NB4 (cell line): ENCODE results near the gene ABCA6.

Experiments used
- DNase-seq: peaks from one replicate; pipeline ENCODE4 v3.0.0; 2010; ENCODE audit warnings: low read depth
- H3K4me3 ChIP-seq: one replicate; pipeline ENCODE4 v1.5.1; 2011; ENCODE audit warnings: mild to moderate bottlenecking, low read depth, low read length, moderate library complexity
- MYC ChIP-seq: IDR thresholded peaks from 2 replicates; pipeline ENCODE4 v1.6.1; 2011; ENCODE audit warnings: low read depth, low read length
- POLR2A ChIP-seq: IDR thresholded peaks from 2 replicates; pipeline ENCODE4 v1.6.1; 2011; ENCODE audit warnings: mild to moderate bottlenecking; ENCODE audit not compliant: insufficient read length; ENCODE audit errors: extremely low read depth
- TF ChIP-seq, protein P1 (sequence below): IDR thresholded peaks from 2 replicates; pipeline ENCODE4 v1.6.1; 2011; ENCODE audit warnings: low read depth, low read length
- TF ChIP-seq, protein P2 (sequence below): IDR thresholded peaks from one replicate; pipeline ENCODE4 v1.5.1; 2012; ENCODE audit warnings: low read depth, low read length

Gene ABCA6

DNA sequence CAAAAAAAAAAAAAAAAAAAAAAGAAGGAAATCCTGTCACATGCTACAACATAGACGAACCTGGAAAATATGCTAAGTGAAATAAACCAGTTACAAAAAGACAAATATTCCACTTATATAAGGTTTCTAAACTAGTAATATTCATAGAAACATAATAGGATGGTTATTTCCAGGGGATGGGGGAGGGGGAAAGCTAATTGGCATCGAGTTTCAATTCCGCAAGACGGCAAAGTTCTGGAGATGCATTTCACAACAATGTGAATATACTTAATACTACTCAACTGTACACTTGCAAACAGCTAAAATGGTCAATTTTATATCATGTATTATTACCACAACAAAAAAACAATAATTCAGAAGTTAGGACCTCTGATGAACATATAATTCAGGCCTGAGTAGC is 43.1 kb downstream of the ABCA6 start:
- TF ChIP-seq, protein P1, sequence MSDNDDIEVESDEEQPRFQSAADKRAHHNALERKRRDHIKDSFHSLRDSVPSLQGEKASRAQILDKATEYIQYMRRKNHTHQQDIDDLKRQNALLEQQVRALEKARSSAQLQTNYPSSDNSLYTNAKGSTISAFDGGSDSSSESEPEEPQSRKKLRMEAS = no peak
- TF ChIP-seq, protein P2, sequence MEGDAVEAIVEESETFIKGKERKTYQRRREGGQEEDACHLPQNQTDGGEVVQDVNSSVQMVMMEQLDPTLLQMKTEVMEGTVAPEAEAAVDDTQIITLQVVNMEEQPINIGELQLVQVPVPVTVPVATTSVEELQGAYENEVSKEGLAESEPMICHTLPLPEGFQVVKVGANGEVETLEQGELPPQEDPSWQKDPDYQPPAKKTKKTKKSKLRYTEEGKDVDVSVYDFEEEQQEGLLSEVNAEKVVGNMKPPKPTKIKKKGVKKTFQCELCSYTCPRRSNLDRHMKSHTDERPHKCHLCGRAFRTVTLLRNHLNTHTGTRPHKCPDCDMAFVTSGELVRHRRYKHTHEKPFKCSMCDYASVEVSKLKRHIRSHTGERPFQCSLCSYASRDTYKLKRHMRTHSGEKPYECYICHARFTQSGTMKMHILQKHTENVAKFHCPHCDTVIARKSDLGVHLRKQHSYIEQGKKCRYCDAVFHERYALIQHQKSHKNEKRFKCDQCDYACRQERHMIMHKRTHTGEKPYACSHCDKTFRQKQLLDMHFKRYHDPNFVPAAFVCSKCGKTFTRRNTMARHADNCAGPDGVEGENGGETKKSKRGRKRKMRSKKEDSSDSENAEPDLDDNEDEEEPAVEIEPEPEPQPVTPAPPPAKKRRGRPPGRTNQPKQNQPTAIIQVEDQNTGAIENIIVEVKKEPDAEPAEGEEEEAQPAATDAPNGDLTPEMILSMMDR = no peak
- TF ChIP-seq POLR2A = no peak
- TF ChIP-seq MYC = no peak
- no peak for DNase-seq
- H3K4me3 ChIP-seq = no peak overlapping the region

DNA sequence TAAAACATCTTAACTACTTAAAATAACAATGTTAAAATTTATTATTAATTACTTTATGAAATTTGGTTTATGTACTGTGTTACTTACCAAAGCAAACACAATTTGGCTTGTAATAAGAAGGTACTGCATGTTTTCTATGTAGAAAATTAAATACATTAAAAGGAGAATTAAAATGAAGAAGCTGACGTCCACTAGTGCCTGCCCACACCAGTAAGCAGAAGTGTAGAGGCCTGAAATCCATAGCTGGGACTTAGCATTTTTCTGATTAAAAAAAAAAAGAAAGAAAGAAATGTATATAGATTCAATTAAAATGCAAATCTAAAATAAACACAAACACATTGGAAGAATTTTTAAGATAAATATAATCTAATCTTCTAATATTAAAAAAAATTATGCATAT is 45.2 kb downstream of the ABCA6 start:
- TF ChIP-seq MYC = no peak
- TF ChIP-seq, protein P2 = no peak
- TF ChIP-seq POLR2A = no peak
- TF ChIP-seq, protein P1 = no peak
- no peak for DNase-seq

DNA sequence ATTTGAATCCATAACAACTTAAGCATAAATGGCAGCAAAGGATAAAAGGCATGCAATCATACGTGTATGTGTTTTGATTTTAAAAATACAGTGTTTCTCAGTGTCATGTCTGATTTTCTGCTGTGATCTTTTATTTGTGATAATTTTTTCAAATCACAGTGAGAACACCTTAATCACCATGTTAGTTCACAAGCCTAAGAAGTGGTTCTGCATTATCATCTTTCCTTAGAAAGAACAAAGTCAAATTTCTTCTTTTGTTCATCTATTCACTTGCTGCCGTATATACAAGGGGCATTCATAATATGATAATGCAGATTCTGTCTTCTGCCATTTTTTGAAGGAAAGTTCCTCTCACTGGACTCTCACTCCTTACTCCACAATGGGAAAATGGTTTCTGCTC is 47.7 kb downstream of the ABCA6 start:
- H3K4me3 ChIP-seq = no peak overlapping the region
- no peak for TF ChIP-seq MYC
- TF ChIP-seq, protein P2 = no peak
- TF ChIP-seq, protein P1 = no peak
- DNase-seq = no peak

More for the DNA sequence above, 45.2 kb downstream of the ABCA6 start:
- no peak overlapping the region for H3K4me3 ChIP-seq

DNA sequence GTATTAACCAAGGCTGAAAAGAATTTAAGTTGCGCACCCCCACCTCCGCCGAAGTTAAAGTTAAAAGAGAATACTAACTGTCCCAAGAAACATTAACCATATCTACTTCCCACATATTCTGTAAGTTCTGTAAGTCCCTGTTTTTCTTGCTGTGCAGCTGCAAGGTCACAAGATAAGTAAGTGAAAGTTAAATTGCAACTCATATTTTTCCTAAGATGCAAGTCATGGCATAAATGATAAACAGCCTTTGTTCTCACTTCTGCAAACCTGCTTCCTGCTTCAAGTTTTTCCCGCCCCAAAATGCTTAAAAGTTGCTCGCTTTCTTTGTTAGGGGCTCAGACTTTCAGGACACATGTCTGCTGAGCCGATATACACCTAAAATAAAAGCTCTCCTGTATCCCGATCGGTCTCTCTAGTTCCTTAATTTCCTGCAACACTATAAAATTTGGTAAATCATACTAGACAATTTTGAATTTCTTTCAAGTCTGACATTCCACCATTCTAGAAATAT is 48.4 kb downstream of the ABCA6 start:
- peak; percentile 6 for DNase-seq
- no peak overlapping the region for H3K4me3 ChIP-seq
- TF ChIP-seq, protein P1 = no peak
- TF ChIP-seq, protein P2 = no peak
- TF ChIP-seq MYC (no peak), POLR2A (no peak)

DNA sequence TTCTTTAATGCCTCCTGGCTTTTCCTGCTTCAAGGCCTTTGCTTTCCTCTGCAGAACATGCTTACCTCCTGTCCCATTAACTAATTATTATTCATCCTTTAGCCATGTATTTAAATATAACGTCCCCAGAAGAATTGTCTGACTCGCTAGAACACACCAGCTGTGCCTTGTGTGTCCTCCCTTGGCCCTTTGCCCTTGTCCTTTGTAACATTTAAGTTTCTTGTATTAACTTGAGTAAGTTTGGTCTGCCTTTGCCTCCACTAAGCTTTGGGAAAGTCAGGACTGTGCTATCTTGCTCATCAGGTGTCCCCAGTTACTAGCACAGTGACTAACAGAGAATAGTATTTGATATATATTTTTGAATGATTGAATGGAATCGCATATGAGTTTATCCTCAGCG is 51.3 kb downstream of the ABCA6 start:
- TF ChIP-seq, protein P2 = no peak
- TF ChIP-seq MYC = no peak
- TF ChIP-seq POLR2A = no peak
- H3K4me3 ChIP-seq = no peak overlapping the region
- no peak for DNase-seq

DNA sequence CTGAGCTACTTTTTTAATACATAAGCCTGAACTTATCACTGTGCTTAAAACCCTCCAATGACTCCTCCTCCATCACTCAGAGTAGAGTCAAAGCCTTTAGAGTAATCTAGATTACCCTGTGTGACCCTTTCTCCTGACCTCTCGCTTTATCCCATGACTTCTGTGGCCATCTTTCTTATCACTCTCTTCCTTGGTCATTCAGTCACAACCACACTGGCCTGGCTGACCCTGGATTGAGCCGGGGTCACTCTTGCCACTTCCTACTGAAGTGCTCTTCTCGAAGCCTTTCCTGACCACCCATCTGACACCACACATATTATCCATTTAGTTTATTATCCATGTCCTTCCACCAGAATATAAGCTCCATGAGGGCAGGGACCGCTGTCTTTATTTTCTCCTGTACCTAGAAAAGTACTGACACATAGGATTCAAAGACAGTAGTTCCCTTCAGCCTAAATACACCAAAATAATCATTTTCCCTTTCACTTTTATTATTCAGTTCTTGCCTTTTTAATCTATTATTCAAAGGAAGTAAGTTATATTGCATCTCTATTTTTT is 53.0 kb downstream of the ABCA6 start:
- DNase-seq = no peak
- TF ChIP-seq MYC (no peak), POLR2A (no peak)
- TF ChIP-seq, protein P1 = no peak
- TF ChIP-seq, protein P2 = no peak
- no peak overlapping the region for H3K4me3 ChIP-seq
